Middle frontal gyrus (tissue), 1 donor: ENCODE results near the gene ZNF564.
"Not testable (repeated sequence)": the region's sequence is repeated elsewhere in the genome, so short reads cannot be mapped to it uniquely, and the experiment has no call there.

Experiments used
- DNase-seq: peaks from one replicate; pipeline ENCODE4 v3.0.0-alpha.2; 2015; ENCODE audit warnings: low spot score; ENCODE audit errors: extremely low spot score

ZNF564 gene

DNA sequence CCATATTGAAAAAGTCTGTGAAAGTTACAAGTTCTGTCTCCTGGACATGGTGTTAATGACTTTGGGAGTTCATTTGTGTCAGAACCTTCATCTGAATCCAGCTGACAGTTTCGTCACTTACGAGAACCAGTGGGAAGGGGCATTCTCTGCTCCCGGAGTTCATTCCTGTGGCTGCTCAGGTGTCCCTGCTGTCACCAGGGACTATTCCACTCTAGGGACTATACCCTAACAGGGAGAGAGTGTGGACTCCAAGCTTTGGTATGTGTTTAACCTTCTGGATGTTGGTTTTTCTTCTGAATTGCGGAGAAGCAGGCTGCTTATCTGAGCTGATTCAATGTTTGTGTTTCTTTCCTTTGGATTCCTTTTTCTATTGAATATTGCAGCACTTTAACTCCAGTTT, 54.2 kb downstream of the ZNF564 start:
- no peak for DNase-seq

DNA sequence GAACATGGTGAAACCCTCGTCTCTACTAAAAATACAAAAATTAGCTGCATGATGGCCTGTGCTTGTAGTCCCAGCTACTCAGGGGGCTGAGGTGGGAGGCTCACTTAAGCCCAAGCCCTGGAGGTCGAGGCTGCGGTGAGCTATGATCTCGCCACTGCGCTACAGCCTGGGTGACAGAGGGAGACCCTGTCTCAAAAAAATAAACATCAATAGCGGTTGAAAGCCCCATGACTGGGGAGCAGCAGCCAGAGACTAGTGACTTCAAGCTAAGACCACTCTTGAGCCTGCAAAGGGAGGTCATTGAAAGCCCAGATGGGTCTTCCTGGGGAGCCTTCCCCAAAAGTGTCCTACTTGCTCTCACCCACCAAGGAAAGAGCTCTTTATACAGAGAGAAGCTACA, 54.8 kb downstream of the ZNF564 start:
- no peak for DNase-seq

DNA sequence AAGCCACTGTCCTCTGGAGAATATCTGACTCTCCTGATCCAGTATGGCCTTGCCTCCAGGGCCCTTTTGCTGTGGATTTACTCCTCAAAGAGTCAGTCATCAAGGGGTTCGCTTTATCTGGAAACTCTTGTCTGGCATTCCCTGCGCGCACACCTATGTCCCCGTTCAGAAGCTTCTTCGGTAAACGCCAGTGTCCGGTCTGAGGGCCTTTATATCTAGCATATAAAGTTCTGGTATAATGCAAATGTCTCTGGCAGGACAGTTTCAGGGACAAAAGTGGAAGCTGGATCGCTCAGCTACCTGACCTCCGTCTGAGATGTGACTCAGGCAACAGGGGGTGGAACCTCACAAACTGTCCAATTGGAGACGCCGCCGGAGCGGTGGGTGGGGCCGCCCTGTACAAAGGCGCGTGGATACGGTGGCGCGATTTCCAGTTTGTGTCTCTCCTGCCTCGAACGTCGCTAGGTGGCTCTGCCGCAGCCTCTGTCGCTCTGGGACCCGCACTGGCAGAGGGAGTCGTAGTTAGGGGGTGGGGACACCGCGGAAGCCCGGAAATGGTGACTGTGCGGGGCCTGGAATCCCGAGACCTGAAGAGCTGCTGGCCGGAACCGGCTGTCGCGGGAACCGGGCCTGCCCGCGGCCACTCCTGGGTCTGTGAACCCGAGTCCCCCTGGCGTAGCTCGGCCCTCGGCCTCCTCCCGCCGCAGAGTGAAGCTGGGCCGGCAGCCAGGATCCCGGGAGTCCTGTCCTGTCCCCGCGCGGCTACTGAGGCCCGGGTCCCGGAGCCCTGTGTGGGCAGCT, 56.1 kb downstream of the ZNF564 start:
- DNase-seq, result peak; percentile 88

DNA sequence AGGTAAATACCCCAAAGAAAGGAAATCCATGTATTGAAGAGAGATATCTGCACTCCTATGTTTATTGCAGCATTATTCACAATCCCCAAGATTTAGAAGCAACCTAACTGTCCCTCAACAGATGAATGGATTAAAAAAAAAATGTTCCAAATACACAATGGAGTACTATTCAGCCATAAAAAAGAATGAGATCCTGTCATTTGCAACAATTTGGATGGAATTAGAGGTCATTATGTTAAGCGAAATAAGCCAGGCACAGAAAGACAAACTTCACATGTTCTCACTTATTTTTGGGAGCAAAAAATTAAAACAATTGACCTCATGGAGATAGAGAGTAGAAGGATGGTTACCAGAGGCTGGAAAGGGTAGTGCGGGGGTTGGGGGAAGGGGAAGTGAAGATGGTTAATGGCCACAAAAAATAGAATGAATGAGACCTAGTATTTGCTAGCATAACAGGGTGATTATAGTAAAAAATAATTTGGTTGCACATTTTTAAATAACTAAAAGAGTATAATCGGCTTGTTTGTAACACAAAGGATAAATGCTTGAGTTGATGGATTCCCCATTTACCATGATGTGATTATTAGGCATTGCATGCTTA, 56.9 kb downstream of the ZNF564 start:
- DNase-seq, result no peak

DNA sequence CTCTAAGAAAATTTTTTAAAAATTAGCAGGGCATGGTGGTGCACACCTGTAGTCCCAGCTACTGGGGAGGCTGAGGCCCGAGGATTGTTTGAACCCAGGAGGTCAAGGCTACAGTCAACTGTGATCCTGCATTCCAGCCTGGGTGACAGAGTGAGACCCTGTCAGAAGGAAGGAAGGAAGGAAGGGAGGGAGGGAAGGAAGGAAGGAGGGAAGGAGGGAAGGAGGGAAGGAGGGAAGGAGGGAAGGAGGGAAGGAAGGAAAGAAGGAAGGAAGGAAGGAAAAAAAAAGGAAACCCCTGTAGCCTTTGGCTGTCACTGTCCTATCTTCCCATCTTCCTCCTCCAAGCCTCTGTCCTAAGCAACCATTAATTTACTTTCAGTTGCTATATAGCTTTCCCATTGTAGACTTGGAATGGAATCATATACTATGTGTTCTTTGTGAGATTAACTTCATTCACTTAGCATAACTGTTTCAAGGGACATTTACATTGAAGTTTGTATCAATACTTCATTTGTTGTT, 65.0 kb downstream of the ZNF564 start:
- not testable (repeated sequence) for DNase-seq

DNA sequence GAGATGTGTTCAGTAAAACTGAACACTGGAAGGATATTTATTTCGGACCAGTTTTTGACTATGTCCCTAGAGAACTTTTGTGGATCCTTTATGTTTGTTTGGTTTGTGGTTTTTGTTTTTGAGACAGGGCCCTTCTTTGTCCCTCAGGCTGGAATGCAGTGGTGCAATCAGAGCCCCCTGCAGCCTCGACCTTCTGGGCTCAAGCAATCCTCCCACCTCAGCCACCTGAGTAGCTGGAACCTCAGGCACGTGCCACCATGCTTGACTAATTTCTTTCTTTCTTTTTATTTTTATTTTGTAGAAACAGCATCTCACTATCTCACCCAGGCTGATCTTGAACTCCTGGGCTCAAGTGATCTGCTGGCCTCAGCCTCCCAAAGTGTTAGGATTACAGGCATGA, 65.7 kb downstream of the ZNF564 start:
- DNase-seq, result no peak

DNA sequence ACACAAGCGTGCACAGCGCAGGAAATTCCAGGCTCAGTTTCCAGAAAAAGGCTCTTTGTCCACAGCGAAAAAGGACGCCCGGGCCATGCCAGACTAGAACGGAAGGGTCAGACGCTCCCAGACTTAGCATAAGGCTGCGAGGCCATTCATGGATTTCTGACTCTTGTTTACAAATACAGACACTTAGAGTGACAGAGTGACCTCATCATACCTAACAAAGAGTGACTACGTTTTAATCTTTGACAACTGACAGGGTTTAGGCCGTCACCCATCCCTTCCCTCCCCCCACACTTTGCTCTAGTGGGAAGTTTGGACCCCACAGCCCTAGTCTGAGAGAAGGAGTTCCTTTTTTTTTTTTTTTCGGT, 66.2 kb downstream of the ZNF564 start:
- no peak for DNase-seq

DNA sequence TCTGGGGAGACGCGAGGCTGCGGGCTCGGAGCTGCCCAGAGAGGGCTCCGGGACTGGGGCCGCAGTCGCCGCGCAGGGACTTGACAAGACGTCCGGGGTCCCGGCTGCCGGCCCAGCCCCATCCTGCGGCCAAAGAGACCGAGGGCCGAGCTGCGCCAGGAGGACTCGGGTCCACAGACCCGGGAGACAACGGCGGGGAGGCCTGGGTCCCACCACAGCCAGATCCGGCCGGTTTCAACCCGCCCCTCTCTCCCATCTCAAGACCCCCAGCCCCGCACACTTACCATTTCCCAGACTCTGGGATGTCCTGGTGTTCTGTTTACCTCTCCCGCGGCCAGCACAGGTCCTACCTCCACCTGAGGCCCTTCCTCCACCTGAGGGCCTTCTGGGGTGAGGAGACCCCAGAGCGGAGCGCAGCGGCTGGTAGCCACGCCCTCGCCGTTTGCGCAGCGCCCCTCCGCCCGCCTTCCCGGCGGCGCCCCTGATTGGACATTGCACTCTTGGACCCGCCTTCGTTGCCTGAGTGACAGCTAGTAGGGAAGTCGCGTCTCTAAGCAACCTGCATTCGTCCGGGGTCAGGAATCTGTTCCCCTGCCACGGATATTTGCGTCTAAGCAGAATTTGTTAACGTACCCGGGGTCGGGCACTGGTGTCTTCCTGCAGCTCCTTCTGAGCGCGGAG, 66.8 kb downstream of the ZNF564 start, which contains the start of gene ZNF709:
Gene ZNF709, minus strand, starts transcription at position 446 of the 681 bp plus-strand sequence. Its CDS starts 159 bp downstream, at position 287.
- DNase-seq, result peak; percentile 85

DNA sequence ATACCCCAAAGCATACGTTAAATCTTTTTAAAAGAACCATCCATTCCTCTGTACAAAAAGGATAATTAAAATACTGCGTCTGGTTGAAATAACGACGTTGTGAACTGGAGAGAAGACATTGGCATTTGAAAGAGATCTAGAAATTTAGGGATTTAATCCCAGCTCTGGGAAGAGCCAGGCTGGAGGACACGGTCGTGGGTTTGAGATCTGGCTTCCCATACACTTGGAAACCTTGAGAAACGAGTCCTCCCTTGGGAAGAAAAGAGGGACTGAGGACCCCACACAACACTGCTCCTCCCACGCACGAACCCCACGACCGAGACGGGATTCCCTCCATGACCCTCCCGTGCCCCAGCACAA, 67.3 kb downstream of the ZNF564 start:
- no peak for DNase-seq

DNA sequence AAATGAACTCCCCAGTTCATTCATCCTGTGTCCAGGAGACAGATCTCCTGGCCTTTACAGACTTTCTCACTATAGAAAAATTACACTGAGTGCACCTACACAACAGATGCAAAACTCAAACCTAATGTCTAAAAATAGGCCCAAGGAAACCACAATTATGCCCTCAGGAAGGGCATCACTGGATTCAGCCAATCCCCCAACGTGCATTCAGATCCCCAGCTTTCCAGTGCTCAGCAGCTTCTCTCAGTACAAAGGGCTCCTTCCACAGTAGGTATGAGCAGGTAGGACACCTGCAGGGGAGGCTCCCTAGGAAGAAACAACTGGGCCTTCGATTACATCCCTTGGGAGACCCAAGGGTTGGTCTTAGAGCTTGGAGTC, 68.8 kb downstream of the ZNF564 start:
- no peak for DNase-seq

DNA sequence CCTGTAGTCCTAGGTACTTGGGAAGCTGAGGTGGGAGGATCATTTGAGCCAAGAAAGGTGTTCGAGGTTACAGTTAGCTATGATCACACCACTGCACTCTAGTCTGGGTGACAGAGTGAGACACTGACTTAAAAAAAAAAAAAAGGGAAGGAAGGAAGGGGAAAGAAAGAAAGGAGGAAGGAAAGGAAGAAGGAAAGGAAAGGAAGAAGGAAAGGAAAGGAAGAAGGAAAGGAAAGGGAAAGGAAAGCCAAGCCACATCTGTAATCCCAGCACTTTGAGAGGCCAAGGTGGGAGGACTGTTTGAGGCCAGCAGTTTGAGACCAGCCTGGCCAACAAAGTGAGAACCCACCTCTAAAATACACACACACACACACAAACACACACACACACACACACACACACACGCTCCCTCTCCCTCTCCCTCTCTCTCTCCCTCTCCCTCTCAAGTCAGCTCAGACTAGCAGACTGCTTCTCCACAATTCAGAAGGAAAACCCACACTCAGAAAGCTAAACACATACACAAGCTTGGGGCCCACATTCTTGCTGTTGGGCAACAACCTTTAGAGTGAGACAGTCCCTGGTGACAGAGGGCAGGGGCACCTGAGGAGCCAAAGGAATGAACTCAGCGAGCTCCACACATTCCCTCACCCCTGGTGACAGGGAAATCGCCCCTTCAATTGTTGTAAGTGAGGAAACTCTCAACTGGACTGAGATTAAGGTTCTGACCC, 69.3 kb downstream of the ZNF564 start:
- DNase-seq, result no peak

DNA sequence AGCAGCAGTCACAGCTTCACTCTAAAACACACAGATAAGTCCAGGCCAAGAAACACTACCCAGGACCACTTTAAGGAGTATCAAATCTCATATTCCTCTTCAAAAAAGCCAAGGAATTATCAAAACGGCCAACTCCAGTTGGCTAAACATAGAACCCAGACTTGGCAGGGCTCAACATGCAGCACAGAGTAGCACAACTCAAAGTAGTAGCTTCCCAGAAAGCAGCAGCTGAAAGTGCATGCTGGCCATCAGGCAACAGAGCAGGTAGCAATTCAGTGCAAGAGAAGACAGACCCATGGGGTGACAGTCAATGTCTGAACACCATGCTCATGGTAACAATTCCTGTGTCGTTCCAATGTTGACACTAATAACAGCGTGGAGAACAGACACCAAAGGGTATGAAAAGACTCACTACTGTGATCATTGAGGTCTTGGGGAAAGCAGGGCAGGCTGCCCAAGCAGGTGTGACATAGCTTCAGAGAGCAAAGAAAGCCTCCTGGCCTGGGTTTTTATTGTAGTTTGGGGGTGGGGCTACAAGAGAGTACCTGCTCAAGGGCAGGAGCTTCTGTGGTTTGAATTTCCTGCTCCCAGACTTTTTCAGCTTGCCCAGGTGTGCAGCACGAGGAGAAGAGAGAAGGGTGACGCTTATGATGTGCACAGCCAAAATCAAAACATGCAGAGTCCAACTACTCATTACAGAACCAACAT, 72.9 kb downstream of the ZNF564 start:
- no peak for DNase-seq
